HCT116 (cell line): ENCODE data around the gene CALR3. TPM values are rescaled to one million over a fixed set of nuclear protein-coding genes. Genes with fewer than 3 reads are reported as not detected.

Experiments
- ATAC-seq: fragments of 200-7000 bp; cut with Tn5 transposase; 2 replicates; pipeline ENCODE4 v1.9.1; 2020; ENCODE audit warnings: mild to moderate bottlenecking, moderate library complexity
- BruUV-seq: library from RNA; stranded (reverse); fragments of 400-500 nt; replicated peaks from 2 replicates; lab custom pipeline; 2021; lab: Mats Ljungman, UMichigan
- CTCF ChIA-PET: fragments of 300-600 bp; sonication (Branson Sonifier 250); formaldehyde crosslinking; loops from one replicate; lab custom pipeline; 2021; ENCODE audit warnings: antibody characterized with exemption; lab: Charles Lee
- POLR2A ChIA-PET: fragments of 300-600, 350-600 bp; sonication (Branson Sonifier 250); formaldehyde crosslinking; loops from one replicate; lab custom pipeline; 2021; ENCODE audit warnings: antibody characterized with exemption; lab: Charles Lee
- RAD21 ChIA-PET, 2 experiments: fragments of 300-600 bp; sonication (Branson Sonifier 250); formaldehyde crosslinking; loops; one replicate each; lab custom pipeline; 2023; ENCODE audit warnings: low total read pairs in 2 of 2; ENCODE audit not compliant: uncharacterized antibody in 2 of 2, unreplicated experiment in 2 of 2, low non-redundant PET in 1 of 2; lab: Charles Lee
- DNase-seq: peaks from one replicate; pipeline ENCODE4 v3.0.0-alpha.2; 2010; ENCODE audit warnings: low read depth, low spot score
- H2AFZ ChIP-seq: fragments of 200-600 bp; shearing (Covaris generic), sonication (generic); 2 replicates; pipeline ENCODE4 v1.6.1; 2017; ENCODE audit warnings: low read depth, mixed run types, mixed read lengths, antibody characterized with exemption, low read length; ENCODE audit not compliant: poor library complexity, severe bottlenecking
- H3K27ac ChIP-seq: 2 replicates; pipeline ENCODE4 v1.5.1; 2012; ENCODE audit warnings: low read depth, low read length
- H3K27me3 ChIP-seq: fragments of 200-600 bp; sonication (generic); 2 replicates; pipeline ENCODE4 v1.6.1; 2016; ENCODE audit warnings: mixed run types, low read length, mixed read lengths; ENCODE audit not compliant: insufficient read depth
- H3K36me3 ChIP-seq, 2 experiments: fragments of 200-500 bp in 1 of 2; fragments of 200-600 bp in 1 of 2; sonication (Bioruptor generic) in 1 of 2; sonication (generic) in 1 of 2; 2 replicates each; pipeline versions ENCODE4 v1.5.1 to v1.6.1; 2014 to 2016; ENCODE audit warnings: low read length in 2 of 2, inconsistent platforms in 1 of 2, mixed read lengths in 1 of 2, mixed run types in 1 of 2; ENCODE audit not compliant: insufficient read depth in 2 of 2, control insufficient read depth in 1 of 2
- H3K4me1 ChIP-seq, 2 experiments: fragments of 200-600 bp in 1 of 2; sonication (generic) in 1 of 2; 2 replicates each; pipeline versions ENCODE4 v1.5.1 to v1.6.1; 2012 to 2017; ENCODE audit warnings: low read length in 2 of 2, inconsistent platforms in 1 of 2, mild to moderate bottlenecking in 1 of 2, mixed read lengths in 1 of 2, mixed run types in 1 of 2, moderate library complexity in 1 of 2; ENCODE audit not compliant: insufficient read depth in 2 of 2, control insufficient read depth in 1 of 2
- H3K4me2 ChIP-seq: fragments of 200-600 bp; sonication (generic); 2 replicates; pipeline ENCODE4 v1.6.1; 2017; ENCODE audit warnings: mixed run types, low read length, mixed read lengths
- H3K4me3 ChIP-seq, 2 experiments: fragments of 200-600 bp in 1 of 2; sonication (generic) in 1 of 2; replicated peaks in 1 of 2; 2 replicates each; pipeline ENCODE4 v1.5.1; 2011 to 2016; ENCODE audit warnings: low read length in 2 of 2, control low read depth in 1 of 2, low read depth in 1 of 2, mild to moderate bottlenecking in 1 of 2, mixed read lengths in 1 of 2, mixed run types in 1 of 2
- H3K79me2 ChIP-seq: fragments of 200-600 bp; sonication (generic); 2 replicates; pipeline ENCODE4 v1.6.1; 2017; ENCODE audit warnings: mild to moderate bottlenecking, mixed run types, low read length, moderate library complexity, mixed read lengths; ENCODE audit not compliant: insufficient read depth
- H3K9ac ChIP-seq: fragments of 200-600 bp; sonication (generic); 2 replicates; pipeline ENCODE4 v1.6.1; 2016; ENCODE audit warnings: low read length, mixed read lengths
- H3K9me2 ChIP-seq: fragments of 200-600 bp; sonication (generic), shearing (Covaris generic); 2 replicates; pipeline ENCODE4 v1.6.1; 2017; ENCODE audit warnings: mixed run types, mild to moderate bottlenecking, moderate library complexity; ENCODE audit not compliant: insufficient read depth
- H3K9me3 ChIP-seq, 2 experiments: fragments of 200-500 bp in 1 of 2; fragments of 200-600 bp in 1 of 2; sonication (Bioruptor generic) in 1 of 2; sonication (generic) in 1 of 2; 2 replicates each; pipeline ENCODE4 v1.6.1; 2014 to 2017; ENCODE audit warnings: low read length in 2 of 2, mixed read lengths in 2 of 2, inconsistent platforms in 1 of 2, low read depth in 1 of 2, mild to moderate bottlenecking in 1 of 2, mixed run types in 1 of 2, moderate library complexity in 1 of 2; ENCODE audit not compliant: control insufficient read depth in 1 of 2, insufficient read depth in 1 of 2
- H4K20me1 ChIP-seq: fragments of 200-600 bp; sonication (generic), shearing (Covaris generic); 2 replicates; pipeline ENCODE4 v1.6.1; 2017; ENCODE audit warnings: mixed run types, mild to moderate bottlenecking, moderate library complexity; ENCODE audit not compliant: insufficient read depth
- ATF3 ChIP-seq: IDR thresholded peaks from 2 replicates; pipeline ENCODE4 v1.6.1; 2012
- CBX3 ChIP-seq: IDR thresholded peaks from 2 replicates; pipeline ENCODE4 v1.6.1; 2012; ENCODE audit warnings: low read depth
- CEBPB ChIP-seq: IDR thresholded peaks from 2 replicates; pipeline ENCODE4 v1.6.1; 2012; ENCODE audit warnings: low read depth
- CTCF ChIP-seq, 3 experiments: fragments of 200-600 bp in 1 of 3; sonication (generic) in 1 of 3; IDR thresholded peaks in 2 of 3; conservative IDR thresholded peaks in 1 of 3; 2 replicates each; pipeline ENCODE4 v1.5.1; 2012 to 2017; ENCODE audit warnings: low read depth in 2 of 3, low read length in 2 of 3, antibody characterized with exemption in 1 of 3, borderline replicate concordance in 1 of 3, control low read depth in 1 of 3, mild to moderate bottlenecking in 1 of 3, mixed read lengths in 1 of 3, mixed run types in 1 of 3, moderate library complexity in 1 of 3; ENCODE audit not compliant: insufficient read depth in 1 of 3
- EGR1 ChIP-seq: IDR thresholded peaks from 2 replicates; pipeline ENCODE4 v1.6.1; 2012; ENCODE audit warnings: low read depth
- EZH2 ChIP-seq: fragments of 200-600 bp; sonication (generic); IDR thresholded peaks from 2 replicates; pipeline ENCODE4 v1.6.1; 2017; ENCODE audit warnings: antibody characterized with exemption, mixed run types
- EZH2phosphoT487 ChIP-seq: fragments of 200-600 bp; IDR thresholded peaks from 2 replicates; pipeline ENCODE4 v1.6.1; 2018; ENCODE audit warnings: antibody characterized with exemption, borderline replicate concordance
- JUND ChIP-seq: IDR thresholded peaks from 2 replicates; pipeline ENCODE4 v1.6.1; 2012
- POLR2AphosphoS5 ChIP-seq: IDR thresholded peaks from 2 replicates; pipeline ENCODE4 v1.6.1; 2011; ENCODE audit warnings: mild to moderate bottlenecking, low read depth, low read length, moderate library complexity
- REST ChIP-seq: IDR thresholded peaks from 2 replicates; pipeline ENCODE4 v1.6.1; 2012; ENCODE audit warnings: low read depth
- SIN3A ChIP-seq: IDR thresholded peaks from 2 replicates; pipeline ENCODE4 v1.6.1; 2012; ENCODE audit warnings: low read depth
- SP1 ChIP-seq: IDR thresholded peaks from 2 replicates; pipeline ENCODE4 v1.6.1; 2012; ENCODE audit warnings: low read depth
- ZBTB33 ChIP-seq: IDR thresholded peaks from 2 replicates; pipeline ENCODE4 v1.6.1; 2011; ENCODE audit warnings: mild to moderate bottlenecking, low read length, moderate library complexity; ENCODE audit not compliant: insufficient replicate concordance; ENCODE audit errors: extremely low read depth
- ZFX ChIP-seq: fragments of 450-650 bp; IDR thresholded peaks from 2 replicates; pipeline ENCODE4 v1.6.1; 2017
- ZNF274 ChIP-seq: fragments of 200-500 bp; sonication (Bioruptor generic); IDR thresholded peaks from 2 replicates; pipeline ENCODE4 v1.6.1; 2014; ENCODE audit warnings: mild to moderate bottlenecking, low read depth, low read length, inconsistent platforms
- intact Hi-C: fragments of 100-400 bp; cut with micrococcal nuclease; formaldehyde crosslinking; loops from 2 replicates; pipeline ENCODE4 v1.10.0; 2022
- total RNA-seq: library from RNA; stranded (reverse); gene quantifications from one replicate; pipeline ENCODE4 v1.2.1, GENCODE V29; 2021; ENCODE audit not compliant: unreplicated experiment

The CALR3 gene
- total RNA-seq, 1 experiment from 2014 or later, result not detected

GRCh38 chr19:16454351-16454918 is 41.5 kb downstream of the CALR3 start:
- Histone ChIP-seq H4K20me1 (no peaks in the 10 kb centered on the region), H2AFZ (no peak overlapping the region), H3K9me3 (no peaks in the 10 kb centered on the region), H3K79me2 (peaks cover 78% of the 10 kb centered on the region), H3K36me3 (no peaks in the 10 kb centered on the region), H3K9me2 (no peaks in the 10 kb centered on the region), H3K4me3 (no peak overlapping the region), H3K4me2 (no peak overlapping the region), H3K4me1 (peaks cover 11 to 28% of the 10 kb centered on the region in 2 experiments; a peak in 3 of 4 replicates), H3K9ac (no peak overlapping the region), H3K27ac (no peak overlapping the region), H3K27me3 (no peaks in the 10 kb centered on the region)
- no peak for TF ChIP-seq ZFX
- no peak for TF ChIP-seq SIN3A
- TF ChIP-seq CBX3, result no peak
- no peak for TF ChIP-seq ZNF274
- TF ChIP-seq REST, result no peak
- no peak for TF ChIP-seq EGR1
- TF ChIP-seq EZH2phosphoT487, result no peak
- TF ChIP-seq POLR2AphosphoS5, result no peak
- no peak for TF ChIP-seq SP1
- TF ChIP-seq ZBTB33, result no peak
- TF ChIP-seq CEBPB, result no peak
- no peak for TF ChIP-seq ATF3
- no peak for TF ChIP-seq CTCF (IDR thresholded peaks at IDR 0.05 in 2 of 3, conservative IDR thresholded peaks at IDR 0.05 in 1 of 3; ENCODE audit: borderline replicate concordance in 1 of 3, insufficient read depth in 1 of 3, low read depth in 2 of 3, low read length in 2 of 3)
- TF ChIP-seq EZH2, result no peak
- no peak for TF ChIP-seq JUND
- POLR2A ChIA-PET, result no interaction called here
- CTCF ChIA-PET, result interaction anchor here (1.2 kb wide), 1 partner anchor 13 kb away, joined by 3 read pairs; no protein-coding TSS in a partner anchor
- RAD21 ChIA-PET, result no interaction called here
- no peak for ATAC-seq
- intact Hi-C loops, result no loop called here
- no TSS peak for BruUV-seq
- no peak for DNase-seq
